22Rv1 (cell line): Measurements from ENCODE around the gene ENAH.

Experiments
- ZFX ChIP-seq: fragments of 450-650 bp; IDR thresholded peaks from 2 replicates; pipeline ENCODE4 v1.6.1; 2017; ENCODE audit warnings: antibody characterized with exemption, borderline replicate concordance
- TF ChIP-seq, protein P1 (sequence below): fragments of 450-650 bp; IDR thresholded peaks from 2 replicates; pipeline ENCODE4 v1.5.1; 2017; ENCODE audit warnings: mild to moderate bottlenecking

DNA sequence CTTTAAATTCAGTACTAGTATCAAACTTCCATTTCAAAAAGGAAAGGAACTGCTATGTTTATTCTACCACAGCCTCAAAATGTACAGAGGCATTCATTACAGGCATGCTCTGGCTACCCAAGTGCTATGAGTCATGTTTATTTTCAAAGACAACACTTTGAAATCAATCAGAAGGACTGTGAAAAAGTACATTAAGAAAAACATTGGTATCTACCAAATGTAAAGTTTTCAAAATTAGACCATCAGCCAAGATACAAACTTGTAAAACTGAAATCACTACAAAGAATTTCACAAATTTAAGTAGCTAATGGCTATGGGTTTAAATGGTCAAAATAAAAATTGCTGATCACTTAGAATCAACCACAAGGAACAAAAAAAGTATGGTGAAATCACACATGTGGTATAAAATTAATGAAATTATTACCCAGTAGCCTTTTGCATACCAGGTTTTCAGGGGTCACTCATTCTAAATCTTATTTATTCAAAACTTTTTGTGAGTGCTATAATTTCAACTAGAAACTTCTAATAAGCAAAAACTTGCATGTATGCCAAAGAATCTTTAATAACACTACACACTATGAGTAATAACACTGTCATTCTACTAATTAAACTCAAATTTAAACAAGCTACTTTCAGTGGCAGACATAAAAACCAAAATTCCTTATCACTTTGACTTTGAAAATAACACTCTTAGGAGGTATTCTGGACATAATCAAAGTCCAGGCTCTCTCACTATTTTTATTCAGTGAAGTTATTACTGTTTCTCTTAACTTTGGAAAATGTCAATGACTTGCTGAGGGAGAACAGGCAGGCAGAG lies 49.2 kb downstream of the ENAH start:
- TF ChIP-seq, protein P1, sequence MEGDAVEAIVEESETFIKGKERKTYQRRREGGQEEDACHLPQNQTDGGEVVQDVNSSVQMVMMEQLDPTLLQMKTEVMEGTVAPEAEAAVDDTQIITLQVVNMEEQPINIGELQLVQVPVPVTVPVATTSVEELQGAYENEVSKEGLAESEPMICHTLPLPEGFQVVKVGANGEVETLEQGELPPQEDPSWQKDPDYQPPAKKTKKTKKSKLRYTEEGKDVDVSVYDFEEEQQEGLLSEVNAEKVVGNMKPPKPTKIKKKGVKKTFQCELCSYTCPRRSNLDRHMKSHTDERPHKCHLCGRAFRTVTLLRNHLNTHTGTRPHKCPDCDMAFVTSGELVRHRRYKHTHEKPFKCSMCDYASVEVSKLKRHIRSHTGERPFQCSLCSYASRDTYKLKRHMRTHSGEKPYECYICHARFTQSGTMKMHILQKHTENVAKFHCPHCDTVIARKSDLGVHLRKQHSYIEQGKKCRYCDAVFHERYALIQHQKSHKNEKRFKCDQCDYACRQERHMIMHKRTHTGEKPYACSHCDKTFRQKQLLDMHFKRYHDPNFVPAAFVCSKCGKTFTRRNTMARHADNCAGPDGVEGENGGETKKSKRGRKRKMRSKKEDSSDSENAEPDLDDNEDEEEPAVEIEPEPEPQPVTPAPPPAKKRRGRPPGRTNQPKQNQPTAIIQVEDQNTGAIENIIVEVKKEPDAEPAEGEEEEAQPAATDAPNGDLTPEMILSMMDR: no peak
- TF ChIP-seq ZFX: no peak
